Activated CD8-positive, alpha-beta memory T cell treated with anti-CD3 and anti-CD28 coated beads, Interleukin-2, amount 10 ng/mL, durations not matched to agents 7 days and 5 days (primary cell): ENCODE data around the gene MEGF8. TPM values are rescaled to one million over a fixed set of nuclear protein-coding genes. Genes with fewer than 3 reads are reported as not detected.

ENCODE experiments used
- ATAC-seq: fragments of 150-1000 bp; cut with Tn5 transposase; one replicate; pipeline ENCODE4 v1.10.0; 2021; ENCODE audit warnings: moderate library complexity
- CTCF ChIA-PET: fragments of 350-600 bp; sonication (Branson Sonifier 250); formaldehyde crosslinking; loops from one replicate; lab custom pipeline; 2021; ENCODE audit warnings: antibody characterized with exemption; lab: Charles Lee
- DNase-seq: peaks from one replicate; pipeline ENCODE4 v3.0.0-alpha.2; 2020
- H3K27ac Mint-ChIP-seq: one replicate; pipeline ENCODE4 v1.8.0; 2021; ENCODE audit warnings: mild to moderate bottlenecking, mixed read lengths
- H3K27me3 Mint-ChIP-seq: one replicate; pipeline ENCODE4 v1.8.0; 2021; ENCODE audit warnings: mixed read lengths
- H3K36me3 Mint-ChIP-seq: one replicate; pipeline ENCODE4 v1.8.0; 2021; ENCODE audit warnings: mild to moderate bottlenecking, mixed read lengths
- H3K4me1 Mint-ChIP-seq: one replicate; pipeline ENCODE4 v1.8.0; 2021; ENCODE audit warnings: mixed read lengths
- H3K4me3 Mint-ChIP-seq: one replicate; pipeline ENCODE4 v1.8.0; 2021; ENCODE audit warnings: mild to moderate bottlenecking, moderate library complexity, mixed read lengths
- H3K9me3 Mint-ChIP-seq: one replicate; pipeline ENCODE4 v1.8.0; 2022; ENCODE audit warnings: low read depth, mixed read lengths
- total RNA-seq, 2 experiments: library from RNA; stranded (reverse); gene quantifications; one replicate each; pipeline ENCODE4 v1.2.3, GENCODE V29; 2021

The MEGF8 gene
- total RNA-seq = 1 to 10 TPM; 6.5 TPM

GRCh38 chr19:42325308-42325895, at the start of gene MEGF8:
Gene MEGF8 (plus strand): TSS chr19:42325635. CDS start chr19:42326244, 609 bp downstream.
- DNase-seq = peak; percentile 100
- Mint-ChIP-seq H3K4me3 (peak within 1 kb of the TSS; percentile 79), H3K27ac (peak within 1 kb of the TSS; percentile 75), H3K36me3 (no peaks in the 10 kb centered on the region), H3K9me3 (no peaks in the 10 kb centered on the region), H3K4me1 (peaks cover 17% of the 10 kb centered on the region), H3K27me3 (peaks cover 26% of the 10 kb centered on the region)
- CTCF ChIA-PET = no interaction called here
- ATAC-seq = peak; percentile 94

- H3K27me3 Mint-ChIP-seq = no peaks in the 10 kb centered on the region
- H3K27ac Mint-ChIP-seq = peak overlapping the region; percentile 79
- DNase-seq = peak; percentile 63
- no peak for ATAC-seq
- H3K4me3 Mint-ChIP-seq = no peak overlapping the region
- peaks cover 5% of the 10 kb centered on the region for H3K36me3 Mint-ChIP-seq
- CTCF ChIA-PET = interaction anchor here (1.9 to 5.8 kb wide), 3 partner anchors 19 to 144 kb away, joined by 6 to 87 read pairs (median 19); partner anchors contain the start of genes GSK3A and POU2F2
- peaks cover 52% of the 10 kb centered on the region for H3K4me1 Mint-ChIP-seq
- H3K9me3 Mint-ChIP-seq = no peaks in the 10 kb centered on the region
Measured at GRCh38 chr19:42276284-42276683, 49.2 kb upstream of the MEGF8 start.

GRCh38 chr19:42276821-42277220, 48.6 kb upstream of the MEGF8 start:
- Mint-ChIP-seq H3K4me1 (peaks cover 49% of the 10 kb centered on the region), H3K27ac (peak overlapping the region; percentile 79), H3K27me3 (no peaks in the 10 kb centered on the region), H3K4me3 (no peak overlapping the region), H3K9me3 (no peaks in the 10 kb centered on the region), H3K36me3 (peaks cover 5% of the 10 kb centered on the region)
- peak; percentile 65 for DNase-seq
- peak; percentile 8 for ATAC-seq
- CTCF ChIA-PET = interaction anchor here (0.8 to 5.8 kb wide), 4 partner anchors 19 to 144 kb away, joined by 3 to 87 read pairs (median 12); partner anchors contain the start of genes GSK3A and POU2F2

GRCh38 chr19:42277821-42278451, 47.5 kb upstream of the MEGF8 start:
- ATAC-seq (no peak), DNase-seq (no peak)
- H3K27me3 Mint-ChIP-seq = no peaks in the 10 kb centered on the region
- H3K4me1 Mint-ChIP-seq = peaks cover 49% of the 10 kb centered on the region
- peaks cover 5% of the 10 kb centered on the region for H3K36me3 Mint-ChIP-seq
- CTCF ChIA-PET = interaction anchor here (0.8 to 5.8 kb wide), 6 partner anchors 18 to 169 kb away, joined by 3 to 87 read pairs (median 12); partner anchors contain the start of genes GSK3A and POU2F2
- peak overlapping the region; percentile 29 for H3K27ac Mint-ChIP-seq
- no peaks in the 10 kb centered on the region for H3K9me3 Mint-ChIP-seq
- no peak overlapping the region for H3K4me3 Mint-ChIP-seq

GRCh38 chr19:42278452-42279154, 46.8 kb upstream of the MEGF8 start:
- peaks cover 49% of the 10 kb centered on the region for H3K4me1 Mint-ChIP-seq
- H3K27me3 Mint-ChIP-seq = no peaks in the 10 kb centered on the region
- ATAC-seq (no peak), DNase-seq (no peak)
- H3K9me3 Mint-ChIP-seq = no peaks in the 10 kb centered on the region
- peaks cover 1% of the 10 kb centered on the region for H3K36me3 Mint-ChIP-seq
- no peak overlapping the region for H3K4me3 Mint-ChIP-seq
- CTCF ChIA-PET = interaction anchor here (0.6 to 5.8 kb wide), 23 partner anchors 8 to 170 kb away, joined by 3 to 87 read pairs (median 7); partner anchors contain the start of genes CIC, DEDD2, ERF and GSK3A
- peak overlapping the region; percentile 95 for H3K27ac Mint-ChIP-seq

- H3K4me1 Mint-ChIP-seq = peaks cover 49% of the 10 kb centered on the region
- no peaks in the 10 kb centered on the region for H3K36me3 Mint-ChIP-seq
- H3K27ac Mint-ChIP-seq = peak overlapping the region; percentile 95
- H3K27me3 Mint-ChIP-seq = no peaks in the 10 kb centered on the region
- ATAC-seq (no peak), DNase-seq (no peak)
- H3K4me3 Mint-ChIP-seq = no peak overlapping the region
- H3K9me3 Mint-ChIP-seq = no peaks in the 10 kb centered on the region
- CTCF ChIA-PET = interaction anchor here (0.6 to 5.8 kb wide), 38 partner anchors 9 to 404 kb away, joined by 3 to 87 read pairs (median 5); partner anchors contain the start of genes CIC, DEDD2, ERF and GSK3A
Measured at GRCh38 chr19:42279155-42279901, 46.1 kb upstream of the MEGF8 start.

- H3K27ac Mint-ChIP-seq = peak overlapping the region; percentile 95
- no peaks in the 10 kb centered on the region for H3K36me3 Mint-ChIP-seq
- H3K9me3 Mint-ChIP-seq = no peaks in the 10 kb centered on the region
- CTCF ChIA-PET = interaction anchor here (0.6 to 5.8 kb wide), 38 partner anchors 9 to 405 kb away, joined by 3 to 87 read pairs (median 5); partner anchors contain the start of genes CIC, DEDD2, ERF and GSK3A
- ATAC-seq (peak; percentile 60), DNase-seq (peak; percentile 94)
- no peak overlapping the region for H3K4me3 Mint-ChIP-seq
- peaks cover 47% of the 10 kb centered on the region for H3K4me1 Mint-ChIP-seq
- H3K27me3 Mint-ChIP-seq = no peaks in the 10 kb centered on the region
Measured at GRCh38 chr19:42279902-42280814, 45.3 kb upstream of the MEGF8 start.

GRCh38 chr19:42280815-42281145, 44.7 kb upstream of the MEGF8 start:
- no peaks in the 10 kb centered on the region for H3K27me3 Mint-ChIP-seq
- CTCF ChIA-PET = interaction anchor here (1.3 to 5.8 kb wide), 11 partner anchors 11 to 157 kb away, joined by 3 to 87 read pairs (median 8); partner anchors contain the start of genes CIC, GSK3A and POU2F2
- DNase-seq (no peak), ATAC-seq (no peak)
- peaks cover 49% of the 10 kb centered on the region for H3K4me1 Mint-ChIP-seq
- H3K27ac Mint-ChIP-seq = no peak overlapping the region
- no peak overlapping the region for H3K4me3 Mint-ChIP-seq
- no peaks in the 10 kb centered on the region for H3K9me3 Mint-ChIP-seq
- H3K36me3 Mint-ChIP-seq = no peaks in the 10 kb centered on the region

GRCh38 chr19:42281146-42281826, 44.1 kb upstream of the MEGF8 start:
- no peak for ATAC-seq
- Mint-ChIP-seq H3K27ac (peak overlapping the region; percentile 76), H3K36me3 (no peaks in the 10 kb centered on the region), H3K4me1 (peaks cover 49% of the 10 kb centered on the region), H3K9me3 (no peaks in the 10 kb centered on the region), H3K4me3 (no peak overlapping the region), H3K27me3 (no peaks in the 10 kb centered on the region)
- DNase-seq = peak; percentile 56
- CTCF ChIA-PET = interaction anchor here (1.0 to 5.8 kb wide), 6 partner anchors 14 to 65 kb away, joined by 3 to 87 read pairs (median 8); partner anchors contain the start of gene GSK3A

- Mint-ChIP-seq H3K27me3 (no peaks in the 10 kb centered on the region), H3K4me1 (peaks cover 41% of the 10 kb centered on the region), H3K4me3 (no peak overlapping the region), H3K9me3 (no peaks in the 10 kb centered on the region), H3K27ac (no peak overlapping the region), H3K36me3 (no peaks in the 10 kb centered on the region)
- DNase-seq (no peak), ATAC-seq (no peak)
- CTCF ChIA-PET = interaction anchor here (1.0 to 2.1 kb wide), 8 partner anchors 12 to 173 kb away, joined by 3 to 10 read pairs (median 4); partner anchors contain the start of genes CIC and GSK3A
Measured at GRCh38 chr19:42281827-42282762, 43.3 kb upstream of the MEGF8 start.
